GM19193 (cell line): Measurements from ENCODE around the gene PHLDB1.

ENCODE experiments used
- POLR2A ChIP-seq: IDR thresholded peaks from 4 replicates; pipeline ENCODE4 v1.6.1; 2011; ENCODE audit not compliant: insufficient read depth, insufficient read length; ENCODE audit errors: extremely low read depth

PHLDB1 gene

GRCh38 chr11:118682372-118682771, 75.0 kb downstream of the PHLDB1 start:
- TF ChIP-seq POLR2A = no peak

GRCh38 chr11:118684187-118684586, 76.8 kb downstream of the PHLDB1 start:
- TF ChIP-seq POLR2A = no peak

GRCh38 chr11:118687906-118688305, 80.5 kb downstream of the PHLDB1 start:
- no peak for TF ChIP-seq POLR2A

- no peak for TF ChIP-seq POLR2A
Measured at GRCh38 chr11:118688851-118689502, 81.6 kb downstream of the PHLDB1 start.

- no peak for TF ChIP-seq POLR2A
Measured at GRCh38 chr11:118689503-118689851, 82.1 kb downstream of the PHLDB1 start.

- no peak for TF ChIP-seq POLR2A
Measured at GRCh38 chr11:118689852-118690552, 82.6 kb downstream of the PHLDB1 start.

- no peak for TF ChIP-seq POLR2A
Measured at GRCh38 chr11:118690553-118691304, 83.3 kb downstream of the PHLDB1 start.

- no peak for TF ChIP-seq POLR2A
Measured at GRCh38 chr11:118691926-118692830, 84.8 kb downstream of the PHLDB1 start.

- TF ChIP-seq POLR2A = no peak
Measured at GRCh38 chr11:118694185-118694584, 86.8 kb downstream of the PHLDB1 start.

GRCh38 chr11:118694771-118695170, 87.4 kb downstream of the PHLDB1 start:
- no peak for TF ChIP-seq POLR2A

GRCh38 chr11:118696673-118697226, 89.3 kb downstream of the PHLDB1 start:
- TF ChIP-seq POLR2A = no peak

GRCh38 chr11:118697346-118697745, 89.9 kb downstream of the PHLDB1 start:
- TF ChIP-seq POLR2A = no peak

GRCh38 chr11:118699506-118700220, 92.2 kb downstream of the PHLDB1 start:
- no peak for TF ChIP-seq POLR2A

GRCh38 chr11:118703563-118704106, 96.2 kb downstream of the PHLDB1 start:
- no peak for TF ChIP-seq POLR2A
